DND-41 (cell line): ENCODE results near the gene PYM1.

Source experiments
- ATAC-seq: fragments of 200-7000 bp; cut with Tn5 transposase; 3 replicates; pipeline ENCODE4 v1.9.1; 2021; ENCODE audit warnings: low read depth; ENCODE audit not compliant: insufficient read depth
- DNase-seq: peaks from one replicate; pipeline ENCODE4 v3.0.0-alpha.2; 2020
- H2AFZ ChIP-seq: 2 replicates; pipeline ENCODE4 v1.6.0; 2012; ENCODE audit warnings: low read depth, low read length
- H3K27ac ChIP-seq: 2 replicates; pipeline ENCODE4 v1.5.1; 2012; ENCODE audit warnings: low read length, inconsistent platforms
- H3K27me3 ChIP-seq: fragments of 200-600 bp; sonication (generic); 2 replicates; pipeline ENCODE4 v1.6.0; 2012; ENCODE audit warnings: low read length, mild to moderate bottlenecking, inconsistent platforms; ENCODE audit not compliant: insufficient read depth, poor library complexity
- H3K36me3 ChIP-seq: 2 replicates; pipeline ENCODE4 v1.5.1; 2012; ENCODE audit warnings: low read length, inconsistent platforms; ENCODE audit not compliant: insufficient read depth
- H3K4me1 ChIP-seq: 2 replicates; pipeline ENCODE4 v1.5.1; 2012; ENCODE audit warnings: mild to moderate bottlenecking, low read length; ENCODE audit not compliant: insufficient read depth
- H3K4me2 ChIP-seq: 2 replicates; pipeline ENCODE4 v1.6.0; 2012; ENCODE audit warnings: mild to moderate bottlenecking, moderate library complexity, low read length, inconsistent platforms; ENCODE audit not compliant: insufficient read depth
- H3K4me3 ChIP-seq, 2 experiments: fragments of 200-600 bp in 1 of 2; shearing (Covaris generic) in 1 of 2; 2 replicates each; pipeline ENCODE4 v1.5.1; 2012 to 2016; ENCODE audit warnings: inconsistent platforms in 2 of 2, low read length in 2 of 2, mild to moderate bottlenecking in 2 of 2, low read depth in 1 of 2, moderate library complexity in 1 of 2
- H3K79me2 ChIP-seq: 2 replicates; pipeline ENCODE4 v1.6.0; 2012; ENCODE audit warnings: low read length, inconsistent platforms; ENCODE audit not compliant: insufficient read depth
- H3K9ac ChIP-seq: 2 replicates; pipeline ENCODE4 v1.6.0; 2012; ENCODE audit warnings: low read depth, mild to moderate bottlenecking, inconsistent platforms, low read length, moderate library complexity
- H3K9me3 ChIP-seq: 2 replicates; pipeline ENCODE4 v1.5.1; 2012; ENCODE audit warnings: low read length, moderate library complexity, mild to moderate bottlenecking, inconsistent platforms; ENCODE audit not compliant: insufficient read depth, severe bottlenecking
- H4K20me1 ChIP-seq: 2 replicates; pipeline ENCODE4 v1.6.0; 2012; ENCODE audit warnings: low read length; ENCODE audit not compliant: insufficient read depth
- EZH2 ChIP-seq: IDR thresholded peaks from 3 replicates; pipeline ENCODE4 v1.6.1; 2012; ENCODE audit warnings: borderline replicate concordance, low read depth, mild to moderate bottlenecking, moderate library complexity, low read length, inconsistent platforms; ENCODE audit not compliant: severe bottlenecking
- TF ChIP-seq, protein P1 (sequence below): IDR thresholded peaks from 2 replicates; pipeline ENCODE4 v1.5.1; 2012; ENCODE audit warnings: borderline replicate concordance, low read length, moderate library complexity, mild to moderate bottlenecking; ENCODE audit not compliant: poor library complexity, severe bottlenecking; ENCODE audit errors: extremely low read depth

Gene PYM1

DNA sequence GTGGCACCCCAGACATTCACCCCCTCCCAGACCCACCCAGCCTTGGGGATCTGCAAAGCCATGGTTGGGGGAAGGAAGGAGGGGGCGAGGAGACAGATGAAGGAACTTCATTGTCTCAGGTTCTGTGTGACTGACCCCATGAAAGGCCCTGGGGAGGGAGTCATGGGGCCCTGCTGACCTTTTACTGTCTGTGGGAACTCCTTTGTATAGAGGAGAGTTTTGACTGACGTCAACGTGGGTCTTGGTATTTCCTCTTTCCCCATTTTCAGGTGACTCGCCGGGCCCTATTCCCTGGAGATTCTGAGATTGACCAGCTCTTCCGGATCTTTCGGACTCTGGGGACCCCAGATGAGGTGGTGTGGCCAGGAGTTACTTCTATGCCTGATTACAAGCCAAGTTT lies 43.1 kb upstream of the PYM1 start:
- Histone ChIP-seq H3K4me2 (no peak overlapping the region), H3K27me3 (no peaks in the 10 kb centered on the region), H4K20me1 (no peaks in the 10 kb centered on the region), H3K9ac (no peak overlapping the region), H3K79me2 (peaks cover 58% of the 10 kb centered on the region), H2AFZ (no peak overlapping the region), H3K36me3 (peaks cover 44% of the 10 kb centered on the region), H3K9me3 (no peaks in the 10 kb centered on the region), H3K4me3 (no peak overlapping the region), H3K4me1 (peaks cover 76% of the 10 kb centered on the region), H3K27ac (no peak overlapping the region)
- TF ChIP-seq, protein P1, sequence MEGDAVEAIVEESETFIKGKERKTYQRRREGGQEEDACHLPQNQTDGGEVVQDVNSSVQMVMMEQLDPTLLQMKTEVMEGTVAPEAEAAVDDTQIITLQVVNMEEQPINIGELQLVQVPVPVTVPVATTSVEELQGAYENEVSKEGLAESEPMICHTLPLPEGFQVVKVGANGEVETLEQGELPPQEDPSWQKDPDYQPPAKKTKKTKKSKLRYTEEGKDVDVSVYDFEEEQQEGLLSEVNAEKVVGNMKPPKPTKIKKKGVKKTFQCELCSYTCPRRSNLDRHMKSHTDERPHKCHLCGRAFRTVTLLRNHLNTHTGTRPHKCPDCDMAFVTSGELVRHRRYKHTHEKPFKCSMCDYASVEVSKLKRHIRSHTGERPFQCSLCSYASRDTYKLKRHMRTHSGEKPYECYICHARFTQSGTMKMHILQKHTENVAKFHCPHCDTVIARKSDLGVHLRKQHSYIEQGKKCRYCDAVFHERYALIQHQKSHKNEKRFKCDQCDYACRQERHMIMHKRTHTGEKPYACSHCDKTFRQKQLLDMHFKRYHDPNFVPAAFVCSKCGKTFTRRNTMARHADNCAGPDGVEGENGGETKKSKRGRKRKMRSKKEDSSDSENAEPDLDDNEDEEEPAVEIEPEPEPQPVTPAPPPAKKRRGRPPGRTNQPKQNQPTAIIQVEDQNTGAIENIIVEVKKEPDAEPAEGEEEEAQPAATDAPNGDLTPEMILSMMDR, result no peak
- TF ChIP-seq EZH2, result no peak
- no peak for ATAC-seq
- DNase-seq, result no peak

DNA sequence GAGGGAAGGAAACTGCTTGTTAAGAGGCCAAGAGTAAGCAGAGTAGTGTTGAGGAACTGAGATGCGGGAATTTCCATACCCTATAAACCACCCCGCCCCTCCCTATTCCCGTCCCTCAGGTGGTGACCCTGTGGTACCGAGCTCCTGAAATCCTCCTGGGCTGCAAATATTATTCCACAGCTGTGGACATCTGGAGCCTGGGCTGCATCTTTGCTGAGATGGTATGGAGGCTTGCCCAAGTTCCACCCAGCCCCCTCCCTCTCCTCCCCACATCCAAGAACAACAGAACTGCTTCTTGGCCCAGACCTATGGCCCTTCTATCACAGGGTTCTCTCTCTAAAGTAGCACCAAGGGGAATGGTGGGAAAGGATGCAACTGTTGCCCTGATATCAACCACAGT lies 41.7 kb upstream of the PYM1 start:
- H3K9ac ChIP-seq, result no peak overlapping the region; the same call in 1 of the 2 replicates
- H3K4me3 ChIP-seq, result no peak overlapping the region
- H3K36me3 ChIP-seq, result peaks cover 44% of the 10 kb centered on the region
- ATAC-seq, result no peak
- no peak overlapping the region for H2AFZ ChIP-seq
- TF ChIP-seq EZH2, result no peak
- TF ChIP-seq, protein P1, result no peak
- H3K27ac ChIP-seq, result no peak overlapping the region
- peaks cover 67% of the 10 kb centered on the region for H3K4me1 ChIP-seq
- H3K27me3 ChIP-seq, result no peaks in the 10 kb centered on the region
- H3K79me2 ChIP-seq, result peaks cover 45% of the 10 kb centered on the region
- no peaks in the 10 kb centered on the region for H3K9me3 ChIP-seq
- peak overlapping the region; percentile 85; the same call in 1 of the 2 replicates for H3K4me2 ChIP-seq
- H4K20me1 ChIP-seq, result no peaks in the 10 kb centered on the region
- DNase-seq, result no peak

DNA sequence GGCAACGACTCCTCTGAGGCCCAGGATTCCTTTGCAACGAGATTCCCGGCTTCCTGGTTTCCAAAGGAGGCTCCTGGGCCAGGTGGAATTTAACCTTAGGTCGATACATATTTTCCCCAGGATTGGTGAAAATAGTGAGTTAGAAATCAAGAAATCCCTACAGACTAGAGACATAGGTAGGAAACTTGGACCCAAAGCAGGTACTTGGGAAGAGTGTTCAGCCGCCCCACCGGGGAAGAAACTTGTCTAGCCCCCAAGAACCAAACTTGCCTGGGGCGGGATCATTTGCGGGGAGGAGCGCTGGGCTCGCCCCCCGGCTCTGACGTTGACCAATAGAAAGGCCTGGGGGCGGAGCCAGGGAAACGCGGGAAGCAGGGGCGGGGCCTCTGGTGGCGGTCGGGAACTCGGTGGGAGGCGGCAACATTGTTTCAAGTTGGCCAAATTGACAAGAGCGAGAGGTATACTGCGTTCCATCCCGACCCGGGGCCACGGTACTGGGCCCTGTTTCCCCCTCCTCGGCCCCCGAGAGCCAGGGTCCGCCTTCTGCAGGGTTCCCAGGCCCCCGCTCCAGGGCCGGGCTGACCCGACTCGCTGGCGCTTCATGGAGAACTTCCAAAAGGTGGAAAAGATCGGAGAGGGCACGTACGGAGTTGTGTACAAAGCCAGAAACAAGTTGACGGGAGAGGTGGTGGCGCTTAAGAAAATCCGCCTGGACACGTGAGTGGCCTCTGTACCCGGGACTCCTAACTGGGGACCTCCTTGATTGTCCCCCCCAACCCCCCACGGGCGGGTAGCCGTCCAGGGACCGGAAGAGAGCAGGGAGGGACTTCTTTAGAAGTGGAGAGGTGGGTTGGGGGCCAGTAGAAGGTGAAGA lies 39.0 kb upstream of the PYM1 start, which contains the start of gene CDK2:
CDK2 (plus strand) TSS at position 423 of the 874 bp plus-strand sequence; CDS start at position 602, 179 bp downstream.
- no peaks in the 10 kb centered on the region for H3K27me3 ChIP-seq
- H3K9me3 ChIP-seq, result no peaks in the 10 kb centered on the region
- ATAC-seq, result peak; percentile 94
- H4K20me1 ChIP-seq, result no peaks in the 10 kb centered on the region
- peaks cover 53% of the 10 kb centered on the region for H3K4me1 ChIP-seq
- H3K27ac ChIP-seq, result peak within 1 kb of the TSS; percentile 84
- H3K36me3 ChIP-seq, result peaks cover 38% of the 10 kb centered on the region
- H2AFZ ChIP-seq, result peak within 1 kb of the TSS; percentile 97
- peak within 1 kb of the TSS; percentile 85 for H3K4me2 ChIP-seq
- peak within 1 kb of the TSS; percentile 80 for H3K9ac ChIP-seq
- H3K79me2 ChIP-seq, result peaks cover 34% of the 10 kb centered on the region
- H3K4me3 ChIP-seq, result peak within 1 kb of the TSS; percentile 86 to 88
- peak; percentile 95 for DNase-seq
- TF ChIP-seq, protein P1, result no peak
- TF ChIP-seq EZH2, result no peak
